BLaER1 (cell line): Measurements from ENCODE around the gene TAX1BP3.
A peak's percentile ranks its signal among the peaks of the same experiment; 100 is the strongest.

Experiments used
- H3K27ac ChIP-seq: shearing (Covaris generic); formaldehyde crosslinking; 2 replicates; pipeline ENCODE4 v1.8.1; 2022
- H3K27me3 ChIP-seq: shearing (Covaris generic); formaldehyde crosslinking; 2 replicates; pipeline ENCODE4 v1.8.1; 2022
- H3K36me3 ChIP-seq: shearing (Covaris generic); formaldehyde crosslinking; 2 replicates; pipeline ENCODE4 v1.8.1; 2022
- H3K4me1 ChIP-seq: shearing (Covaris generic); formaldehyde crosslinking; 2 replicates; pipeline ENCODE4 v1.8.1; 2022
- H3K4me2 ChIP-seq: shearing (Covaris generic); formaldehyde crosslinking; 2 replicates; pipeline ENCODE4 v1.8.1; 2022
- H3K4me3 ChIP-seq: shearing (Covaris generic); formaldehyde crosslinking; 2 replicates; pipeline ENCODE4 v1.8.1; 2022
- H3K9ac ChIP-seq: shearing (Covaris generic); formaldehyde crosslinking; 2 replicates; pipeline ENCODE4 v1.8.1; 2022
- H3K9me3 ChIP-seq: shearing (Covaris generic); formaldehyde crosslinking; 2 replicates; pipeline ENCODE4 v1.8.1; 2022
- H4K20me1 ChIP-seq: shearing (Covaris generic); formaldehyde crosslinking; 2 replicates; pipeline ENCODE4 v1.8.1; 2022
- Cebpa-rat ChIP-seq: shearing (Covaris generic); IDR thresholded peaks from 2 replicates; pipeline ENCODE4 v1.8.1; 2022

The TAX1BP3 gene

GRCh38 chr17:3698139-3698538 is 29.8 kb upstream of the TAX1BP3 start:
- Histone ChIP-seq H3K4me3 (no peak overlapping the region), H3K9ac (no peak overlapping the region), H3K27ac (no peak overlapping the region), H3K4me2 (no peak overlapping the region), H4K20me1 (peaks cover 12% of the 10 kb centered on the region; the same call in 1 of the 2 replicates), H3K36me3 (peaks cover 9% of the 10 kb centered on the region), H3K27me3 (0 out of 2 replicates have a peak, but pooled peaks cover 6% of the 10 kb centered on the region), H3K9me3 (peaks cover 21% of the 10 kb centered on the region), H3K4me1 (peaks cover 39% of the 10 kb centered on the region)
- TF ChIP-seq Cebpa-rat, result no peak

GRCh38 chr17:3697103-3697476 is 28.7 kb upstream of the TAX1BP3 start:
- Histone ChIP-seq H3K4me3 (no peak overlapping the region), H3K9ac (no peak overlapping the region), H3K36me3 (peaks cover 5% of the 10 kb centered on the region), H4K20me1 (peaks cover 19% of the 10 kb centered on the region), H3K4me1 (peaks cover 49% of the 10 kb centered on the region), H3K4me2 (no peak overlapping the region), H3K9me3 (peaks cover 16% of the 10 kb centered on the region), H3K27ac (no peak overlapping the region), H3K27me3 (0 out of 2 replicates have a peak, but pooled peaks cover 6% of the 10 kb centered on the region)
- no peak for TF ChIP-seq Cebpa-rat

GRCh38 chr17:3695723-3696411 is 27.5 kb upstream of the TAX1BP3 start, which contains the start of gene P2RX5:
Gene P2RX5, minus strand, starts transcription at chr17:3696155. Its CDS starts 150 bp downstream, at chr17:3696005.
- Histone ChIP-seq H3K4me3 (peak within 1 kb of the TSS; percentile 77), H3K9ac (peak within 1 kb of the TSS; percentile 81), H3K4me1 (peaks cover 60% of the 10 kb centered on the region), H3K27ac (peak within 1 kb of the TSS; percentile 80), H4K20me1 (peaks cover 25% of the 10 kb centered on the region), H3K27me3 (0 out of 2 replicates have a peak, but pooled peaks cover 6% of the 10 kb centered on the region), H3K9me3 (peaks cover 11% of the 10 kb centered on the region), H3K4me2 (peak within 1 kb of the TSS; percentile 96), H3K36me3 (peaks cover 6% of the 10 kb centered on the region; the same call in 1 of the 2 replicates)
- TF ChIP-seq Cebpa-rat, result no peak

- TF ChIP-seq Cebpa-rat, result no peak
- H4K20me1 ChIP-seq, result peaks cover 25% of the 10 kb centered on the region
- H3K4me2 ChIP-seq, result peak overlapping the region; percentile 96
- peak overlapping the region; percentile 77 for H3K4me3 ChIP-seq
- H3K9me3 ChIP-seq, result peaks cover 11% of the 10 kb centered on the region
- peak overlapping the region; percentile 80 for H3K27ac ChIP-seq
- peaks cover 66% of the 10 kb centered on the region for H3K4me1 ChIP-seq
- peaks cover 12% of the 10 kb centered on the region; the same call in 1 of the 2 replicates for H3K36me3 ChIP-seq
- 0 out of 2 replicates have a peak, but pooled peaks cover 6% of the 10 kb centered on the region for H3K27me3 ChIP-seq
- H3K9ac ChIP-seq, result peak overlapping the region; percentile 81
Observed at GRCh38 chr17:3695129-3695722, 26.8 kb upstream of the TAX1BP3 start.

GRCh38 chr17:3693829-3694231 is 25.5 kb upstream of the TAX1BP3 start:
- Histone ChIP-seq H3K9ac (no peak overlapping the region), H3K27me3 (0 out of 2 replicates have a peak, but pooled peaks cover 6% of the 10 kb centered on the region), H3K27ac (no peak overlapping the region), H4K20me1 (peaks cover 25% of the 10 kb centered on the region), H3K4me3 (no peak overlapping the region), H3K36me3 (peaks cover 21% of the 10 kb centered on the region; the same call in 1 of the 2 replicates), H3K4me1 (peaks cover 73% of the 10 kb centered on the region), H3K4me2 (peak overlapping the region; percentile 96), H3K9me3 (peaks cover 11% of the 10 kb centered on the region)
- TF ChIP-seq Cebpa-rat, result no peak

- 0 out of 2 replicates have a peak, but pooled peaks cover 6% of the 10 kb centered on the region for H3K27me3 ChIP-seq
- no peak overlapping the region for H3K27ac ChIP-seq
- no peak overlapping the region for H3K9ac ChIP-seq
- no peak overlapping the region for H3K4me3 ChIP-seq
- H4K20me1 ChIP-seq, result peaks cover 25% of the 10 kb centered on the region
- peaks cover 80% of the 10 kb centered on the region for H3K4me1 ChIP-seq
- H3K4me2 ChIP-seq, result peak overlapping the region; percentile 96
- peaks cover 21% of the 10 kb centered on the region; the same call in 1 of the 2 replicates for H3K36me3 ChIP-seq
- H3K9me3 ChIP-seq, result peaks cover 6% of the 10 kb centered on the region
- TF ChIP-seq Cebpa-rat, result no peak
Observed at GRCh38 chr17:3693141-3693540, 24.8 kb upstream of the TAX1BP3 start.

GRCh38 chr17:3692346-3692745 is 24.0 kb upstream of the TAX1BP3 start:
- no peak overlapping the region for H3K27ac ChIP-seq
- H3K9me3 ChIP-seq, result no peaks in the 10 kb centered on the region
- H3K4me2 ChIP-seq, result peak overlapping the region; percentile 96
- peaks cover 21% of the 10 kb centered on the region; the same call in 1 of the 2 replicates for H3K36me3 ChIP-seq
- no peak for TF ChIP-seq Cebpa-rat
- no peak overlapping the region for H3K9ac ChIP-seq
- peaks cover 83% of the 10 kb centered on the region for H3K4me1 ChIP-seq
- 0 out of 2 replicates have a peak, but pooled peaks cover 6% of the 10 kb centered on the region for H3K27me3 ChIP-seq
- H4K20me1 ChIP-seq, result peaks cover 25% of the 10 kb centered on the region
- H3K4me3 ChIP-seq, result no peak overlapping the region

GRCh38 chr17:3691617-3692067 is 23.3 kb upstream of the TAX1BP3 start:
- no peak overlapping the region for H3K27ac ChIP-seq
- H4K20me1 ChIP-seq, result peaks cover 25% of the 10 kb centered on the region
- peaks cover 81% of the 10 kb centered on the region for H3K4me1 ChIP-seq
- H3K4me2 ChIP-seq, result peak overlapping the region; percentile 94; the same call in 1 of the 2 replicates
- no peak for TF ChIP-seq Cebpa-rat
- no peak overlapping the region for H3K4me3 ChIP-seq
- 0 out of 2 replicates have a peak, but pooled peaks cover 6% of the 10 kb centered on the region for H3K27me3 ChIP-seq
- H3K9ac ChIP-seq, result no peak overlapping the region
- no peaks in the 10 kb centered on the region for H3K9me3 ChIP-seq
- H3K36me3 ChIP-seq, result peaks cover 21% of the 10 kb centered on the region; the same call in 1 of the 2 replicates

GRCh38 chr17:3690094-3690715 is 21.8 kb upstream of the TAX1BP3 start:
- TF ChIP-seq Cebpa-rat, result no peak
- Histone ChIP-seq H3K9ac (no peak overlapping the region), H3K4me1 (peaks cover 73% of the 10 kb centered on the region), H3K27ac (peak overlapping the region; percentile 22; the same call in 1 of the 2 replicates), H3K4me3 (no peak overlapping the region), H3K9me3 (no peaks in the 10 kb centered on the region), H3K36me3 (peaks cover 21% of the 10 kb centered on the region; the same call in 1 of the 2 replicates), H3K4me2 (peak overlapping the region; percentile 94), H4K20me1 (peaks cover 25% of the 10 kb centered on the region), H3K27me3 (0 out of 2 replicates have a peak, but pooled peaks cover 6% of the 10 kb centered on the region)
